GM12878 (cell line): Measurements from ENCODE around the gene AFAP1L2. TPM values are rescaled to one million over a fixed set of nuclear protein-coding genes. Genes with fewer than 3 reads are reported as not detected.

ENCODE experiments used
- ATAC-seq: fragments of 200-7000 bp; cut with Tn5 transposase; 3 replicates; pipeline ENCODE4 v1.9.1; 2020; ENCODE audit warnings: mild to moderate bottlenecking, moderate library complexity
- BruUV-seq: library from RNA; stranded (reverse); fragments of 400-500 nt; replicated peaks from 2 replicates; lab custom pipeline; 2021; lab: Mats Ljungman, UMichigan
- CTCF ChIA-PET: fragments of 300-600 bp; sonication (Branson Sonifier 250); formaldehyde crosslinking; extraction: SDS; loops from one replicate; lab custom pipeline; 2021; ENCODE audit warnings: inconsistent platforms; lab: Yijun Ruan, JAX
- POLR2A ChIA-PET: fragments of 350-600 bp; formaldehyde crosslinking; extraction: SDS; loops from one replicate; lab custom pipeline; 2021; ENCODE audit warnings: inconsistent platforms; lab: Charles Lee
- RAD21 ChIA-PET: fragments of 300-600 bp; sonication (Branson Sonifier 250); formaldehyde crosslinking; loops from one replicate; lab custom pipeline; 2023; ENCODE audit warnings: antibody characterized with exemption; ENCODE audit not compliant: unreplicated experiment; lab: Charles Lee
- SMC1A ChIA-PET: fragments of 300-600 bp; sonication (Branson Sonifier 250); formaldehyde crosslinking; loops from one replicate; lab custom pipeline; 2023; ENCODE audit not compliant: unreplicated experiment, uncharacterized antibody; lab: Charles Lee
- DNase-seq: peaks from one replicate; pipeline ENCODE4 v3.0.0-alpha.2; 2011; ENCODE audit warnings: low read depth, low spot score
- FAIRE-seq: peaks from 3 replicates; lab custom pipeline; 2011; peaks lifted over from hg19 to GRCh38; lab: Jason Lieb, UNC
- H2AFZ ChIP-seq: 2 replicates; pipeline ENCODE4 v1.6.0; 2011; ENCODE audit warnings: low read depth, low read length, control low read depth; ENCODE audit not compliant: control insufficient read depth
- H3K27ac ChIP-seq: 2 replicates; pipeline ENCODE4 v1.5.1; 2011; ENCODE audit warnings: control low read depth; ENCODE audit not compliant: control insufficient read depth, insufficient read depth
- H3K27me3 ChIP-seq, 2 experiments: replicated peaks in 1 of 2; 2 replicates each; pipeline versions ENCODE4 v1.6.0 to v1.6.1; 2011; ENCODE audit warnings: low read length in 1 of 2; ENCODE audit not compliant: control insufficient read depth in 2 of 2, insufficient read depth in 2 of 2
- H3K36me3 ChIP-seq, 2 experiments: 2 replicates each; pipeline ENCODE4 v1.5.1; 2011; ENCODE audit warnings: low read length in 1 of 2; ENCODE audit not compliant: control insufficient read depth in 2 of 2, insufficient read depth in 2 of 2
- H3K4me1 ChIP-seq: 2 replicates; pipeline ENCODE4 v1.6.1; 2011; ENCODE audit warnings: mild to moderate bottlenecking, low read length, moderate library complexity, mixed read lengths; ENCODE audit not compliant: control insufficient read depth, insufficient read depth
- H3K4me2 ChIP-seq: 2 replicates; pipeline ENCODE4 v1.6.0; 2011; ENCODE audit warnings: control low read depth; ENCODE audit not compliant: control insufficient read depth, insufficient read depth
- H3K4me3 ChIP-seq: fragments of 200-600 bp; sonication (generic); 2 replicates; pipeline ENCODE4 v1.5.1; 2016
- H3K79me2 ChIP-seq: 2 replicates; pipeline ENCODE4 v1.6.0; 2011; ENCODE audit warnings: low read length; ENCODE audit not compliant: control insufficient read depth, insufficient read depth
- H3K9ac ChIP-seq: 2 replicates; pipeline ENCODE4 v1.8.0; 2011; ENCODE audit warnings: low read length, control low read depth, mixed read lengths; ENCODE audit not compliant: control insufficient read depth, insufficient read depth
- H3K9me3 ChIP-seq: replicated peaks from 3 replicates; pipeline ENCODE4 v1.5.1; 2011; ENCODE audit warnings: mild to moderate bottlenecking, low read length; ENCODE audit not compliant: control insufficient read depth, insufficient read depth
- H4K20me1 ChIP-seq: 2 replicates; pipeline ENCODE4 v1.6.0; 2011; ENCODE audit not compliant: control insufficient read depth, insufficient read depth
- CHD2 ChIP-seq: IDR thresholded peaks from 2 replicates; pipeline ENCODE4 v1.6.1; 2011; ENCODE audit warnings: low read depth, low read length, improper control_type of control experiment, borderline replicate concordance
- DPF2 ChIP-seq: fragments of 450-650 bp; IDR thresholded peaks from 2 replicates; pipeline ENCODE4 v1.6.1; 2017; ENCODE audit warnings: mild to moderate bottlenecking
- IKZF2 ChIP-seq, 2 experiments: fragments of 450-650 bp; IDR thresholded peaks; 2 replicates each; pipeline ENCODE4 v1.6.1; 2017; ENCODE audit warnings: mild to moderate bottlenecking in 2 of 2, moderate library complexity in 2 of 2
- JUNB ChIP-seq: IDR thresholded peaks from 2 replicates; pipeline ENCODE4 v1.6.1; 2016; ENCODE audit warnings: antibody characterized with exemption, mild to moderate bottlenecking
- NFXL1 ChIP-seq: fragments of 450-650 bp; IDR thresholded peaks from 2 replicates; pipeline ENCODE4 v1.6.1; 2017; ENCODE audit warnings: antibody characterized with exemption, mild to moderate bottlenecking, borderline replicate concordance
- PAX8 ChIP-seq: fragments of 450-650 bp; IDR thresholded peaks from 2 replicates; pipeline ENCODE4 v1.6.1; 2017; ENCODE audit warnings: mild to moderate bottlenecking, moderate library complexity
- RBBP5 ChIP-seq: fragments of 200-600 bp; sonication (generic); conservative IDR thresholded peaks from 2 replicates; pipeline ENCODE4 v1.6.1; 2016
- SMAD5 ChIP-seq: IDR thresholded peaks from 2 replicates; pipeline ENCODE4 v1.6.1; 2016; ENCODE audit warnings: antibody characterized with exemption, low read depth
- SUZ12 ChIP-seq: fragments of 200-600 bp; sonication (generic); IDR thresholded peaks from one replicate; pipeline ENCODE4 v1.6.1; 2018; ENCODE audit warnings: antibody characterized with exemption, mild to moderate bottlenecking; ENCODE audit not compliant: unreplicated experiment
- WRNIP1 ChIP-seq: IDR thresholded peaks from 2 replicates; pipeline ENCODE4 v1.6.1; 2011; ENCODE audit warnings: low read depth, low read length, improper control_type of control experiment, borderline replicate concordance
- ZNF622 ChIP-seq: fragments of 450-650 bp; IDR thresholded peaks from 2 replicates; pipeline ENCODE4 v1.6.1; 2017; ENCODE audit warnings: mild to moderate bottlenecking, inconsistent platforms
- WGBS: methylation state at CpG from one replicate; pipeline ENCODE4 v1.1.6; 2016; ENCODE audit warnings: low lambda C conversion rate; ENCODE audit not compliant: insufficient replicate concordance, insufficient coverage; ENCODE audit errors: missing lambda C conversion rate; 5-methylcytosine and 5-hydroxymethylcytosine counted together
- in situ Hi-C: fragments of 300-500 bp; cut with MboI; formaldehyde crosslinking; loops from 9 replicates; pipeline ENCODE4 v1.14.3; 2018; ENCODE audit warnings: mixed read lengths
- intact Hi-C: fragments of 100-400 bp; cut with micrococcal nuclease; formaldehyde crosslinking; loops from one replicate; pipeline ENCODE4 v1.14.2; 2022; ENCODE audit not compliant: unreplicated experiment
- polyA plus RNA-seq, 11 experiments: library from polyadenylated mRNA; depleted of rRNA in 4 of 11; unstranded in 6 of 11; stranded (reverse) in 5 of 11; fragments of >200 nt; fragmentation: Nextera tagmentation in 4 of 11; fragmentation: Illumina TruSeq in 1 of 11; extraction: Ambion mirVana in 4 of 11; extraction: Trizol in 1 of 11; gene quantifications; 1 replicate in 1 of 11; 2 replicates in 10 of 11; pipeline versions ENCODE4 v1.2.1 to v1.2.3, GENCODE V29; 2011 to 2016; ENCODE audit warnings: inconsistent platforms in 2 of 11, missing spikeins in 2 of 11, low read depth in 1 of 11
- total RNA-seq, 4 experiments: library from RNA; depleted of rRNA in 3 of 4; stranded (reverse); fragments of >200 nt in 3 of 4; fragmentation: Illumina TruSeq in 1 of 4; extraction: Trizol in 1 of 4; gene quantifications; 2 replicates each; pipeline versions ENCODE4 v1.2.1 to v1.2.3, GENCODE V29; 2013 to 2021
- TF ChIP-seq, protein P1 (sequence below): fragments of 450-650 bp; formaldehyde crosslinking; IDR thresholded peaks from 2 replicates; pipeline ENCODE4 v1.4.0; 2022; ENCODE audit warnings: mild to moderate bottlenecking, moderate library complexity
- TF ChIP-seq, protein P2 (sequence below): fragments of 450-650 bp; IDR thresholded peaks from 2 replicates; pipeline ENCODE4 v1.6.1; 2017; ENCODE audit warnings: borderline replicate concordance
- TF ChIP-seq, protein P3 (sequence below): fragments of 450-650 bp; IDR thresholded peaks from 2 replicates; pipeline ENCODE4 v1.6.1; 2018; ENCODE audit warnings: borderline replicate concordance, mild to moderate bottlenecking; ENCODE audit not compliant: partially characterized antibody
- TF ChIP-seq, protein P4 (sequence below): fragments of 450-650 bp; IDR thresholded peaks from 2 replicates; pipeline ENCODE4 v1.6.1; 2017; ENCODE audit warnings: mild to moderate bottlenecking, moderate library complexity

AFAP1L2 gene
- total and polyA plus RNA-seq, 10 of the 15 experiments (the other 5 are each of a cell fraction or from before 2014, with no cell fraction given): 0.03 to 4.0 (median 0.34) TPM

DNA sequence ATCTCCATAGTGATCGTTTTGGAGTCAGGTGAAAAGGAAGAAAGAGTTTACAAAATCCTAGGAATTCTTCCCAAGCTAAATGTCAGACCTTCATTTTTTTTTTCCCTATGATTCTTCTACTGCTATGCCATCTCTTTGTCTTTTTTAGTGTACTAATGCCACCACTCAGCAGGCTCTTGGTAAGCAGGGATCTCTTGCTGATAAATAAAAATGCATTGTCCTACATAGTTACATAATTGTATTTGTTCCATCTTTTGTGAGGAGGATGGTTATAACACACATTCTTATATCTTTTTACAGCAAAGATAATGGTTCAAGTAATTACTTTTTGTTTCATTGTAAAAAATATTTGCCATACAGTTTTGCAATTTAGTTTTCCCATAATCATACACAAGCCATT, 36.8 kb upstream of the AFAP1L2 start:
- Histone ChIP-seq H3K4me3 (no peak overlapping the region), H3K27me3 (no peaks in the 10 kb centered on the region), H3K9ac (no peak overlapping the region), H2AFZ (no peak overlapping the region), H3K27ac (no peak overlapping the region), H4K20me1 (no peaks in the 10 kb centered on the region), H3K79me2 (no peaks in the 10 kb centered on the region), H3K36me3 (peaks cover 0 to 3% of the 10 kb centered on the region in 2 experiments; a peak in 1 of 4 replicates), H3K9me3 (no peaks in the 10 kb centered on the region), H3K4me2 (no peak overlapping the region), H3K4me1 (no peaks in the 10 kb centered on the region)
- ChIA-PET CTCF (interaction anchor here (7.9 kb wide), 1 partner anchor 137 kb away, joined by 58 read pairs; no protein-coding TSS in a partner anchor), POLR2A (no interaction called here), SMC1A (no interaction called here), RAD21 (no interaction called here)
- ATAC-seq (no peak), FAIRE-seq (no peak), DNase-seq (no peak)
- in situ Hi-C loops: loop anchor here (25.0 kb wide), 2 partner anchors 96 to 254 kb away; partner anchors contain the start of gene TDRD1
- WGBS: 36% methylated on average over 1 of the region's 1 CpG
- intact Hi-C loops: no loop called here
- no TSS peak for BruUV-seq
- TF ChIP-seq, protein P1, sequence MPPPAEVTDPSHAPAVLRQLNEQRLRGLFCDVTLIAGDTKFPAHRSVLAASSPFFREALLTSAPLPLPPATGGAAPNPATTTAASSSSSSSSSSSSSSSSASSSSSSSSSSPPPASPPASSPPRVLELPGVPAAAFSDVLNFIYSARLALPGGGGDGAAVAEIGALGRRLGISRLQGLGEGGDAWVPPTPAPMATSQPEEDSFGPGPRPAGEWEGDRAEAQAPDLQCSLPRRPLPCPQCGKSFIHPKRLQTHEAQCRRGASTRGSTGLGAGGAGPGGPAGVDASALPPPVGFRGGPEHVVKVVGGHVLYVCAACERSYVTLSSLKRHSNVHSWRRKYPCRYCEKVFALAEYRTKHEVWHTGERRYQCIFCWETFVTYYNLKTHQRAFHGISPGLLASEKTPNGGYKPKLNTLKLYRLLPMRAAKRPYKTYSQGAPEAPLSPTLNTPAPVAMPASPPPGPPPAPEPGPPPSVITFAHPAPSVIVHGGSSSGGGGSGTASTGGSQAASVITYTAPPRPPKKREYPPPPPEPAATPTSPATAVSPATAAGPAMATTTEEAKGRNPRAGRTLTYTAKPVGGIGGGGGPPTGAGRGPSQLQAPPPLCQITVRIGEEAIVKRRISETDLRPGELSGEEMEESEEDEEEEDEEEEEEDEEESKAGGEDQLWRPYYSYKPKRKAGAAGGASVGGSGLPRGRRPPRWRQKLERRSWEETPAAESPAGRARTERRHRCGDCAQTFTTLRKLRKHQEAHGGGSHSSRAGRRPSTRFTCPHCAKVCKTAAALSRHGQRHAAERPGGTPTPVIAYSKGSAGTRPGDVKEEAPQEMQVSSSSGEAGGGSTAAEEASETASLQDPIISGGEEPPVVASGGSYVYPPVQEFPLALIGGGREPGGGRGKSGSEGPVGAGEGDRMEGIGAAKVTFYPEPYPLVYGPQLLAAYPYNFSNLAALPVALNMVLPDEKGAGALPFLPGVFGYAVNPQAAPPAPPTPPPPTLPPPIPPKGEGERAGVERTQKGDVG (CRISPR knock-in tag): no peak
- no peak for TF ChIP-seq SMAD5
- TF ChIP-seq DPF2: no peak
- no peak for TF ChIP-seq RBBP5
- TF ChIP-seq SUZ12: no peak
- TF ChIP-seq, protein P2, sequence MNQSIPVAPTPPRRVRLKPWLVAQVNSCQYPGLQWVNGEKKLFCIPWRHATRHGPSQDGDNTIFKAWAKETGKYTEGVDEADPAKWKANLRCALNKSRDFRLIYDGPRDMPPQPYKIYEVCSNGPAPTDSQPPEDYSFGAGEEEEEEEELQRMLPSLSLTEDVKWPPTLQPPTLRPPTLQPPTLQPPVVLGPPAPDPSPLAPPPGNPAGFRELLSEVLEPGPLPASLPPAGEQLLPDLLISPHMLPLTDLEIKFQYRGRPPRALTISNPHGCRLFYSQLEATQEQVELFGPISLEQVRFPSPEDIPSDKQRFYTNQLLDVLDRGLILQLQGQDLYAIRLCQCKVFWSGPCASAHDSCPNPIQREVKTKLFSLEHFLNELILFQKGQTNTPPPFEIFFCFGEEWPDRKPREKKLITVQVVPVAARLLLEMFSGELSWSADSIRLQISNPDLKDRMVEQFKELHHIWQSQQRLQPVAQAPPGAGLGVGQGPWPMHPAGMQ: no peak
- TF ChIP-seq, protein P3, sequence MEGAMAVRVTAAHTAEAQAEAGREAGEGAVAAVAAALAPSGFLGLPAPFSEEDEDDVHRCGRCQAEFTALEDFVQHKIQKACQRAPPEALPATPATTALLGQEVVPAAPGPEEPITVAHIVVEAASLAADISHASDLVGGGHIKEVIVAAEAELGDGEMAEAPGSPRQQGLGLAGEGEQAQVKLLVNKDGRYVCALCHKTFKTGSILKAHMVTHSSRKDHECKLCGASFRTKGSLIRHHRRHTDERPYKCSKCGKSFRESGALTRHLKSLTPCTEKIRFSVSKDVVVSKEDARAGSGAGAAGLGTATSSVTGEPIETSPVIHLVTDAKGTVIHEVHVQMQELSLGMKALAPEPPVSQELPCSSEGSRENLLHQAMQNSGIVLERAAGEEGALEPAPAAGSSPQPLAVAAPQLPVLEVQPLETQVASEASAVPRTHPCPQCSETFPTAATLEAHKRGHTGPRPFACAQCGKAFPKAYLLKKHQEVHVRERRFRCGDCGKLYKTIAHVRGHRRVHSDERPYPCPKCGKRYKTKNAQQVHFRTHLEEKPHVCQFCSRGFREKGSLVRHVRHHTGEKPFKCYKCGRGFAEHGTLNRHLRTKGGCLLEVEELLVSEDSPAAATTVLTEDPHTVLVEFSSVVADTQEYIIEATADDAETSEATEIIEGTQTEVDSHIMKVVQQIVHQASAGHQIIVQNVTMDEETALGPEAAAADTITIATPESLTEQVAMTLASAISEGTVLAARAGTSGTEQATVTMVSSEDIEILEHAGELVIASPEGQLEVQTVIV: no peak
- no peak for TF ChIP-seq PAX8
- no peak for TF ChIP-seq IKZF2 (IDR thresholded peaks at IDR 0.05)
- TF ChIP-seq NFXL1: no peak
- TF ChIP-seq ZNF622: no peak
- no peak for TF ChIP-seq WRNIP1
- no peak for TF ChIP-seq JUNB
- no peak for TF ChIP-seq CHD2
- TF ChIP-seq, protein P4, sequence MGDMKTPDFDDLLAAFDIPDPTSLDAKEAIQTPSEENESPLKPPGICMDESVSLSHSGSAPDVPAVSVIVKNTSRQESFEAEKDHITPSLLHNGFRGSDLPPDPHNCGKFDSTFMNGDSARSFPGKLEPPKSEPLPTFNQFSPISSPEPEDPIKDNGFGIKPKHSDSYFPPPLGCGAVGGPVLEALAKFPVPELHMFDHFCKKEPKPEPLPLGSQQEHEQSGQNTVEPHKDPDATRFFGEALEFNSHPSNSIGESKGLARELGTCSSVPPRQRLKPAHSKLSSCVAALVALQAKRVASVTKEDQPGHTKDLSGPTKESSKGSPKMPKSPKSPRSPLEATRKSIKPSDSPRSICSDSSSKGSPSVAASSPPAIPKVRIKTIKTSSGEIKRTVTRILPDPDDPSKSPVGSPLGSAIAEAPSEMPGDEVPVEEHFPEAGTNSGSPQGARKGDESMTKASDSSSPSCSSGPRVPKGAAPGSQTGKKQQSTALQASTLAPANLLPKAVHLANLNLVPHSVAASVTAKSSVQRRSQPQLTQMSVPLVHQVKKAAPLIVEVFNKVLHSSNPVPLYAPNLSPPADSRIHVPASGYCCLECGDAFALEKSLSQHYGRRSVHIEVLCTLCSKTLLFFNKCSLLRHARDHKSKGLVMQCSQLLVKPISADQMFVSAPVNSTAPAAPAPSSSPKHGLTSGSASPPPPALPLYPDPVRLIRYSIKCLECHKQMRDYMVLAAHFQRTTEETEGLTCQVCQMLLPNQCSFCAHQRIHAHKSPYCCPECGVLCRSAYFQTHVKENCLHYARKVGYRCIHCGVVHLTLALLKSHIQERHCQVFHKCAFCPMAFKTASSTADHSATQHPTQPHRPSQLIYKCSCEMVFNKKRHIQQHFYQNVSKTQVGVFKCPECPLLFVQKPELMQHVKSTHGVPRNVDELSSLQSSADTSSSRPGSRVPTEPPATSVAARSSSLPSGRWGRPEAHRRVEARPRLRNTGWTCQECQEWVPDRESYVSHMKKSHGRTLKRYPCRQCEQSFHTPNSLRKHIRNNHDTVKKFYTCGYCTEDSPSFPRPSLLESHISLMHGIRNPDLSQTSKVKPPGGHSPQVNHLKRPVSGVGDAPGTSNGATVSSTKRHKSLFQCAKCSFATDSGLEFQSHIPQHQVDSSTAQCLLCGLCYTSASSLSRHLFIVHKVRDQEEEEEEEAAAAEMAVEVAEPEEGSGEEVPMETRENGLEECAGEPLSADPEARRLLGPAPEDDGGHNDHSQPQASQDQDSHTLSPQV: no peak
